Small intestine (tissue), 7 donors: ENCODE data around the gene RIOK1. TPM values are rescaled to one million over a fixed set of nuclear protein-coding genes. Genes with fewer than 3 reads are reported as not detected.
A peak's percentile ranks its signal among the peaks of the same experiment; 100 is the strongest.
"Not testable (repeated sequence)": the region's sequence is repeated elsewhere in the genome, so short reads cannot be mapped to it uniquely, and the experiment has no call there.

Experiments
- DNase-seq, 2 donors: peaks; one replicate each; pipeline versions ENCODE4 v3.0.0 to v3.0.0-alpha.2; 2013
- FAIRE-seq: peaks from 2 replicates; lab custom pipeline; 2012; peaks lifted over from hg19 to GRCh38; lab: Jason Lieb, UNC
- H3K27ac ChIP-seq, 3 donors: one replicate each; pipeline ENCODE4 v1.5.1; 2013; ENCODE audit warnings: low read length in 2 of 3, mild to moderate bottlenecking in 2 of 3, control low read depth in 1 of 3, inconsistent platforms in 1 of 3, low read depth in 1 of 3, moderate library complexity in 1 of 3
- H3K27me3 ChIP-seq, 3 donors: one replicate each; pipeline ENCODE4 v1.6.1; 2013; ENCODE audit warnings: low read length in 3 of 3, inconsistent platforms in 1 of 3; ENCODE audit not compliant: control insufficient read depth in 3 of 3, insufficient read depth in 3 of 3
- H3K36me3 ChIP-seq, 3 donors: one replicate each; pipeline ENCODE4 v1.6.1; 2013; ENCODE audit warnings: low read length in 3 of 3, inconsistent platforms in 1 of 3, low read depth in 1 of 3, mild to moderate bottlenecking in 1 of 3, moderate library complexity in 1 of 3; ENCODE audit not compliant: control insufficient read depth in 3 of 3, insufficient read depth in 2 of 3
- H3K4me1 ChIP-seq, 3 donors: one replicate each; pipeline ENCODE4 v1.6.1; 2013; ENCODE audit warnings: low read length in 2 of 3, inconsistent platforms in 1 of 3, low read depth in 1 of 3, mild to moderate bottlenecking in 1 of 3, moderate library complexity in 1 of 3; ENCODE audit not compliant: control insufficient read depth in 3 of 3, insufficient read depth in 2 of 3
- H3K4me3 ChIP-seq, 3 donors: one replicate each; pipeline ENCODE4 v1.5.1; 2013; ENCODE audit warnings: low read length in 3 of 3, control low read depth in 1 of 3, inconsistent platforms in 1 of 3, low read depth in 1 of 3, mild to moderate bottlenecking in 1 of 3, moderate library complexity in 1 of 3
- H3K9me3 ChIP-seq, 2 donors: one replicate each; pipeline ENCODE4 v1.6.1; 2013; ENCODE audit warnings: low read depth in 1 of 2, low read length in 1 of 2; ENCODE audit not compliant: control insufficient read depth in 2 of 2, insufficient read depth in 1 of 2
- WGBS, 3 donors: extraction: QIAGEN DNeasy Blood & Tissue Kit; methylation state at CpG; one replicate each; pipeline ENCODE4 v1.1.7; 2013; 5-methylcytosine and 5-hydroxymethylcytosine counted together
- polyA plus RNA-seq, 4 donors: library from polyadenylated mRNA; stranded (reverse) in 3 of 4; unstranded in 1 of 4; fragments of 200-250 nt in 3 of 4; fragments of 120-200 nt in 1 of 4; gene quantifications; one replicate each; pipeline versions ENCODE4 v1.2.1 to v1.2.3, GENCODE V29; 2013
- donor health status: healthy with polysubstance abuse.
- donor health status: control.
- donor health status: control.
- donor health status: Bipolar disorder and iron deficiency.
- donor health status: healthy.

Gene RIOK1
- polyA plus RNA-seq, 4 donors: 6.0 to 18.8 (median 9.3) TPM

DNA sequence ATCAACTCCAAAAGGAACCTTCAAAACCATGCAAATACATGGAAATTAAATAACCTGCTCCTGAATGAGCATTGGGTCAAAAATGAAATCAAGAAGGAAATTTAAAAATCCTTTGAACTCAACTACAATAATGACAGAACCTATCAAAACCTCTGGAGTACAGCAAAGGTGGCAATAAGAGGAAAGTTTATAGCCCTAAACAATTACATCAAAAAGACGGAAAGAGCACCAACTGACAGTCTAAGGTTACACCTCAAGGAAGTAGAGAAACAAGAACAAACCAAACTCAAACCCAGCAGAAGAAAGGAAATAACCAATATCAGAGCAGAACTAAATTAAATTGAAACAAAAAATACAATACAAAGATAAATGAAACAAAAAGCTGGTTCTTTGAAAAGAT is 39.0 kb upstream of the RIOK1 start:
- not testable (repeated sequence) for DNase-seq, H3K9me3 ChIP-seq, FAIRE-seq, H3K4me1 ChIP-seq, H3K27me3 ChIP-seq, H3K36me3 ChIP-seq, H3K4me3 ChIP-seq, H3K27ac ChIP-seq
- WGBS, 3 donors: 25 to 55% (median 55%) methylated on average over 1 of the region's 1 CpG

GRCh38 chr6:7351916-7352315 is 37.7 kb upstream of the RIOK1 start:
- H3K27me3 ChIP-seq, FAIRE-seq, H3K27ac ChIP-seq, H3K4me1 ChIP-seq, H3K9me3 ChIP-seq, H3K4me3 ChIP-seq, H3K36me3 ChIP-seq, DNase-seq: not testable (repeated sequence)
- WGBS, 3 donors: 59 to 66% (median 65%) methylated on average over 3 of the region's 3 CpGs

GRCh38 chr6:7367408-7367807 is 22.2 kb upstream of the RIOK1 start:
- H3K4me1 ChIP-seq: no peaks in the 10 kb centered on the region
- no peak for DNase-seq
- WGBS, 3 donors: 86 to 91% (median 88%) methylated on average over 7 of the region's 7 CpGs
- H3K27me3 ChIP-seq: no peaks in the 10 kb centered on the region
- no peaks in the 10 kb centered on the region for H3K9me3 ChIP-seq
- H3K4me3 ChIP-seq: no peak overlapping the region
- no peak for FAIRE-seq
- no peak overlapping the region for H3K27ac ChIP-seq
- no peaks in the 10 kb centered on the region for H3K36me3 ChIP-seq

GRCh38 chr6:7373739-7374138 is 15.9 kb upstream of the RIOK1 start:
- H3K27ac ChIP-seq: no peak overlapping the region
- H3K27me3 ChIP-seq: no peaks in the 10 kb centered on the region
- H3K9me3 ChIP-seq: no peaks in the 10 kb centered on the region
- DNase-seq (peak; percentile 60), FAIRE-seq (no peak)
- no peak overlapping the region for H3K4me3 ChIP-seq
- no peaks in the 10 kb centered on the region for H3K36me3 ChIP-seq
- no peaks in the 10 kb centered on the region for H3K4me1 ChIP-seq
- 32 to 53% (median 37%) methylated on average over 3 of the region's 3 CpGs for WGBS, 3 donors

DNA sequence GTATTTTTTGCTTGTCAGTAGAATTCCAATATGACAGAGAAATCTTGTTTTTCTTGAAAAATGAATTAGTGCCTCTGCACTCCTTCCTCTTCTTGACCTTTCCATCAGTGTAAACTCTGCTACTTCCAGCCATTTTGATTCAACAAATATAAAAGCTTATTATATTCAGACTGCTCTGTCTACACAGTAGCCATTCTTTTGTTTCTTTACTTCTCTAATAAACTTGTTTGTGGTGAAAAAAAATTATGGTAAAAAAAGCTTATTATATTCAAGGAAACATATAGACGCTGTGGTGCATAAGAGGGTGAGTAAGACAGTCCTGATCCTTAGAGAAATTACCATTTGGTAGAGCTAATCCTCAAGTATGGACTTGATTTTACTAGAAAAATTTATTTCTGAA is 11.6 kb upstream of the RIOK1 start:
- no peaks in the 10 kb centered on the region for H3K36me3 ChIP-seq
- no peak overlapping the region for H3K27ac ChIP-seq
- WGBS, 3 donors: 93 to 98% (median 95%) methylated on average over 1 of the region's 1 CpG
- H3K4me1 ChIP-seq: no peaks in the 10 kb centered on the region
- no peaks in the 10 kb centered on the region for H3K9me3 ChIP-seq
- no peaks in the 10 kb centered on the region for H3K27me3 ChIP-seq
- H3K4me3 ChIP-seq: no peak overlapping the region
- no peak for DNase-seq
- FAIRE-seq: no peak

DNA sequence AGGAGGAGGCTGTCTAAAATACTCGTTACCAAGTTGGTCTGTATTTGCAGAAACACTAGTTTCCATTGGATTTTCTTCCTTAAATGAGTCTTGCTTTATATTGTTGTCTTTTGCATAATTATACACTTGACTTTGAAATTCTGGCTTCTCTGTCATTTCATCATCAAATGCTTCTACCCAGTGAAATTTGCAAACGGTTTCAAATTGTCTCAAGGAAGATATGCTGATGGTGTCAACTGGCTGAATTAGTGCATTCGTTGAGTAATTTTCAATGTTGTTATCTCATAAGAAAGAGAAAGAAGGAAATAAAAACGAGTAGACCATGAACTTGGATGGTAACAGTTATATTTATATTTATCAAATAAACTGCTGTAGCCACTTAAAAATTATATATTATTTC is 10.9 kb upstream of the RIOK1 start:
- DNase-seq (no peak), FAIRE-seq (no peak)
- Histone ChIP-seq H3K4me3 (no peak overlapping the region), H3K27me3 (no peaks in the 10 kb centered on the region), H3K36me3 (no peaks in the 10 kb centered on the region), H3K4me1 (no peaks in the 10 kb centered on the region), H3K9me3 (no peaks in the 10 kb centered on the region), H3K27ac (no peak overlapping the region)
- WGBS, 3 donors: 48 to 58% (median 49%) methylated on average over 4 of the region's 4 CpGs

GRCh38 chr6:7381092-7381491 is 8.5 kb upstream of the RIOK1 start:
- Histone ChIP-seq H3K4me3 (no peak overlapping the region), H3K4me1 (no peaks in the 10 kb centered on the region), H3K36me3 (no peaks in the 10 kb centered on the region), H3K27me3 (no peaks in the 10 kb centered on the region), H3K9me3 (no peaks in the 10 kb centered on the region), H3K27ac (no peak overlapping the region)
- FAIRE-seq: no peak
- DNase-seq: no peak
- WGBS, 3 donors: 57 to 87% (median 63%) methylated on average over 1 of the region's 1 CpG

- H3K27me3 ChIP-seq: no peaks in the 10 kb centered on the region
- no peaks in the 10 kb centered on the region for H3K36me3 ChIP-seq
- FAIRE-seq: no peak
- peak overlapping the region; percentile 91 to 100 (median 96) for H3K27ac ChIP-seq
- WGBS, 3 donors: 0% methylated on average over 11 of the region's 11 CpGs
- DNase-seq: no peak
- H3K4me3 ChIP-seq: peak overlapping the region; percentile 79 to 82 (median 80)
- H3K9me3 ChIP-seq: no peaks in the 10 kb centered on the region
- H3K4me1 ChIP-seq: peaks cover 6 to 19% (median 13%) of the 10 kb centered on the region in 3 donors
Observed at GRCh38 chr6:7389162-7389450, 502 bp upstream of the RIOK1 start.

DNA sequence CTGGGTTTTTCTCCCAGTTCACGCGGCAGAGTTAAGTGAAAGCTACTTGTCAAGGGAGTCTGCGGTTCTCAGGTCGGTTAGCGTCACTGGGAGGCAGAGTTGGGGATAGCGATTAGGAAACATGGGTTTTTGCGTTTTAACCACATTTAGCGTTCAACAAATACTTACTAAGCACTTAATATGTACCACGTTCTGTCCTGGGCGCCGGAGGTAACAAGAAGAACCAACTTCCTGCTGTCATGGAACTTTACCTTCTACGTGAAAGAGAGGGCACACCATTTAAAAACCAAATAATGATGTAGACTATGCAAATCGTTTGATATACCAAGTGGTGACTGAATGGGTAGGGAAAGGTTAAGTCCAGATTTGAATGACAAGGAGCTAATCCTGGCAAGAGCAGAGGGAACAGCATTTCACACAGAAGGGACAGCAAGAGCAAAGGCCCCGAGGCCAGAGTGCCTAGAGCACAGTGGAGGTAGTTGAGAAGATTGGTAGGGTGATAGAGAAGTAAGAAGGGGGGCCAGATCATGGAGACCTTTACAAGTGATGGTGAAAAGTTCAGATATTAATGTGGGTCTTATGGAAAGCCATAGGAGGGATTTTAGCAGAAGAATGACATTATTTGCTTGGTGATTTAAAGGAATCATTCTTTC is 744 bp downstream of the RIOK1 start:
- WGBS, 3 donors: 1 to 2% (median 2%) methylated on average over 14 of the region's 14 CpGs
- H3K4me1 ChIP-seq: peaks cover 6 to 19% (median 13%) of the 10 kb centered on the region in 3 donors
- no peaks in the 10 kb centered on the region for H3K9me3 ChIP-seq
- peaks cover 0 to 6% (median 3%) of the 10 kb centered on the region in 3 donors for H3K36me3 ChIP-seq
- no peaks in the 10 kb centered on the region for H3K27me3 ChIP-seq
- peak overlapping the region; percentile 91 to 100 (median 96) for H3K27ac ChIP-seq
- DNase-seq (peak in 1 of 2 donors; percentile 58), FAIRE-seq (no peak)
- peak overlapping the region; percentile 79 to 82 (median 80) for H3K4me3 ChIP-seq
